GM18867 (cell line): ENCODE results near the gene DNAH7.
"Not testable (repeated sequence)": the region's sequence is repeated elsewhere in the genome, so short reads cannot be mapped to it uniquely, and the experiment has no call there.

Experiments
- ATAC-seq: cut with Tn5 transposase; IDR thresholded peaks from one replicate; pipeline ENCODE4 v1.9.1; 2021; ENCODE audit warnings: mild to moderate bottlenecking, moderate library complexity; ENCODE audit not compliant: unreplicated experiment

DNAH7 gene

GRCh38 chr2:195734395-195734794 is 334.2 kb downstream of the DNAH7 start:
- no peak for ATAC-seq

GRCh38 chr2:195733831-195734230 is 334.8 kb downstream of the DNAH7 start:
- ATAC-seq, result no peak

DNA sequence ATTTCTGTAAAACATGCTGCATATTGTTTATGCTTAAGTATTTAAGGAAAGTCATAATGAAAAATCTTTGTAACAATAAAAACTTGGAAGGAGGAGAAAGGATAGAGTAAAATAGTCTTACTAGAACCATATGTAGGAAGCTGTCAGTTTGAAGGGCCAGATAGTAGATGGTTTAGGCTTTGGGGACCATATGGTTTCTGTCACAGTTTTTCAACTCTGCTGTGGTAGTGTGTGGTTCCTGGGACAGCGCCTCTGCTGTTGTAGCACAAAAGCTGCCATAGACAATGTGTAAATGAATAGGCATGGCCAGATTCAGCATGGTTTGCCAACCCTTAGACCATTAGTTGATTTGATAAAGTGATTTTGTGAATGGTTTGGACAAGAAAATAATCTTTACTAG is 336.1 kb downstream of the DNAH7 start:
- no peak for ATAC-seq

GRCh38 chr2:195730912-195731311 is 337.7 kb downstream of the DNAH7 start:
- no peak for ATAC-seq

DNA sequence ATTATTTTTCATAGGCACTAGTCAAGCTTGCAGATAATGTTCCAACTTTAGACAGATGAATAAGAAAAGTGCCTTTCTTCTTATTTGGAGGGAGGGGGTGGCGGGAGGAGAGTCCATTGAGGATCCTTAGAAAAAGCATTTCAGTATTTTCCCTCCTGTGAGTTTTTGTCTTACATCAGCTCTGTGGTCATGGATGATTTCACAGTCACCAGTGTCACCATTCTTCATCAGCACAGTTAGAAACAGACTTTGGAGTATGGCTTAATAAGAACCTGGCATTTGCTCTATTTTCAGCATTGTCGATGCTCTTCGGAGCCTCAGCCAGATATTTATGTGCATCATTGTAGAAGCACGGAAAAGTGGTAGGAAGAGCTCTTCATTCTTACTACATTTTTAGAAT is 341.5 kb downstream of the DNAH7 start:
- ATAC-seq, result no peak

- ATAC-seq, result no peak
Measured at GRCh38 chr2:195722075-195722474, 346.6 kb downstream of the DNAH7 start.

DNA sequence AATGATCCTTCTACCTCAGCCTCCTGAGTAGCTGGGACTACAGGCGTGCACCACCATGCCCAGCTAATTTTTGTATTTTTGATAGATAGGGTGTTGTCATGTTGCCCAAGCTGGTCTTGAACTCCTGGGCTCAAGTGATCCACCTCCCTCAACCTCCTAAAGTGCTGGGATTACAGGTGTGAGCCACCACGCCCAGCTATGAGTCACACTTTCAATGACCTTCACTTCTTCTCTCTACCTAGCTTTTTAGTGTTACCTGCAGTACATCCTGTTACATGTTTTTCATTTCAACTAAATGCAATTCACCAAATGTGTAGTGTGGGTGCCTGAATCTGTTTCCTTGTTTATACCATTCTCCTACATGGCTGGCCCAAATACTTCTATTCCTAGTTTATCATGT is 347.6 kb downstream of the DNAH7 start:
- no peak for ATAC-seq

GRCh38 chr2:195716466-195716865 is 352.2 kb downstream of the DNAH7 start:
- no peak for ATAC-seq

GRCh38 chr2:195711478-195711877 is 357.2 kb downstream of the DNAH7 start:
- no peak for ATAC-seq

- no peak for ATAC-seq
Measured at GRCh38 chr2:195709901-195710806, 358.5 kb downstream of the DNAH7 start.

- no peak for ATAC-seq
Measured at GRCh38 chr2:195706161-195706900, 362.3 kb downstream of the DNAH7 start.

DNA sequence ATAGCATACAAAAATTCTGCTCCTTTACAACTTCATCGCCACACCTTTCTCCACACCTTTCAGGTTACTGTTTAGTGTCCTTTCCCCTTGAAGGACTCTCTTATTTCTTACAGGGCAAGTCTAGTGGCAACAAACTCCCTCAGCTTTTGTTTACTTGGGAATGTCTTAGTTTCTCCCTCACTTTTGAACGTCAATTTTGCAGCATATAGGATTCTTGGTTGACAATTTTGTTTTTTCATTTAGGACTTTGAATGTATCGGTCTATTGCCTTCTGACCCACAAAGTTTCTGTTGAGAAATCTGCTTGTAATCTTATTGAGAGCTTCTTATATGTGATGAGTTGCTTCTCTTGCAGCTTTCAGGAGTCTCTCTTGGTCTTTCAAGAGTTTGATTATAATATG is 368.2 kb downstream of the DNAH7 start:
- ATAC-seq, result no peak

GRCh38 chr2:195697681-195698220 is 370.9 kb downstream of the DNAH7 start:
- ATAC-seq, result no peak

DNA sequence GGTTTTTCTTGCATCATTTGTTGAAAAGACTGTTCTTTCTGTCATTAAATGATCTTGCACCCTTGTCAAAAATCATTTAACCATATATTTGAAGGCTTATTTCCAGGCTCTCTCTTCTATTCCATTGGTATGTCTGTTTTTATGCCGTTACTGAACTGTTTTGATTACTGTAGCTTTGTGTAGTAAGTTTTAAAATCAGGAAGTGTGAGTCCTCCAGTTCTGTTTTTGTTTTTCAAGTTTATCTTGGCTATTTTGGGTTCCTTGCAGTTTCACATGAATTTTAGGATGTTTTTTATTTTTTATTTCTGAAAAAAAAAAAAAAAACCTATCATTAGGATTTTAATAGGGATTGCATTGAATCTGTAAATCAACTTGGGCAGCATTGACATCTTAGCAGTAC is 372.6 kb downstream of the DNAH7 start:
- no peak for ATAC-seq

- no peak for ATAC-seq
Measured at GRCh38 chr2:195695002-195695631, 373.5 kb downstream of the DNAH7 start.

DNA sequence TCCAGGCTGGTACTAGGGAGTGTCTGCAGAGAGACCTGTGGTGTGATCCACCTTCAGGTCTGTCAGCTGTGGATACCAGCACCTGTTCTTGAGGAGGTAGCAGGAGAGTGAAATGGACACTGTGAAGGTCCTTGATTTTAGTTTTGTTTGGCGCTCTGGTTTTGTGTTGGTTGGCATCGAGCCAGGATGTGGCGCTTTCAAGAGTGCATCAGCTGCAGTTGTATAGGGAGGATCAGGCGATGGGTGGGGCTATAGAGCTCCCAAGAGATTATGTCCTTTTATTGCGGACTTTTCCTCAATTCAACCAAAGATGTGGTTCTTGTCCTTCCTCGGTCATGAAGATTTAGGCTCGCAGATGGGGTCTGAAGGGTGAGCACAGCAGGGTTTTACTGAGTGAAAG is 374.1 kb downstream of the DNAH7 start:
- no peak for ATAC-seq

- not testable (repeated sequence) for ATAC-seq
Measured at GRCh38 chr2:195692531-195692930, 376.1 kb downstream of the DNAH7 start.
